Endothelial cell (in vitro differentiated cells): Measurements from ENCODE around the gene ACLY. TPM values are rescaled to one million over a fixed set of nuclear protein-coding genes. Genes with fewer than 3 reads are reported as not detected.

ENCODE experiments used
- DNase-seq: peaks from one replicate; pipeline ENCODE4 v3.0.0; 2021; ENCODE audit warnings: low spot score
- H3K27ac Mint-ChIP-seq: one replicate; pipeline ENCODE4 v1.8.0; 2021; ENCODE audit warnings: mixed read lengths, inconsistent platforms; ENCODE audit not compliant: unreplicated experiment
- H3K27me3 Mint-ChIP-seq: one replicate; pipeline ENCODE4 v1.8.0; 2021; ENCODE audit warnings: mild to moderate bottlenecking, moderate library complexity, mixed read lengths, inconsistent platforms; ENCODE audit not compliant: unreplicated experiment
- H3K36me3 Mint-ChIP-seq: one replicate; pipeline ENCODE4 v1.8.0; 2021; ENCODE audit warnings: mild to moderate bottlenecking, low read depth, mixed read lengths, inconsistent platforms; ENCODE audit not compliant: unreplicated experiment
- H3K4me1 Mint-ChIP-seq: one replicate; pipeline ENCODE4 v1.8.0; 2021; ENCODE audit warnings: mild to moderate bottlenecking, mixed read lengths, inconsistent platforms; ENCODE audit not compliant: unreplicated experiment
- H3K4me3 Mint-ChIP-seq: one replicate; pipeline ENCODE4 v1.8.0; 2021; ENCODE audit warnings: mild to moderate bottlenecking, mixed read lengths, inconsistent platforms; ENCODE audit not compliant: unreplicated experiment
- H3K9me3 Mint-ChIP-seq: one replicate; pipeline ENCODE4 v1.8.0; 2021; ENCODE audit warnings: mixed read lengths, inconsistent platforms; ENCODE audit not compliant: unreplicated experiment
- CTCF ChIP-seq: fragments of 200-600 bp; sonication (generic); IDR thresholded peaks from one replicate; pipeline ENCODE4 v1.5.0; 2021; ENCODE audit warnings: antibody characterized with exemption; ENCODE audit not compliant: unreplicated experiment
- total RNA-seq: library from RNA; stranded (reverse); fragmentation: NEBNext Ultra II Directional; extraction: Animal tissue kit (Norgen Biotek cat#: 25700); gene quantifications from one replicate; pipeline ENCODE4 v1.2.1, GENCODE V29; 2021; ENCODE audit not compliant: unreplicated experiment

The ACLY gene
- total RNA-seq, 1 donor from 2014 or later: 376 TPM

DNA sequence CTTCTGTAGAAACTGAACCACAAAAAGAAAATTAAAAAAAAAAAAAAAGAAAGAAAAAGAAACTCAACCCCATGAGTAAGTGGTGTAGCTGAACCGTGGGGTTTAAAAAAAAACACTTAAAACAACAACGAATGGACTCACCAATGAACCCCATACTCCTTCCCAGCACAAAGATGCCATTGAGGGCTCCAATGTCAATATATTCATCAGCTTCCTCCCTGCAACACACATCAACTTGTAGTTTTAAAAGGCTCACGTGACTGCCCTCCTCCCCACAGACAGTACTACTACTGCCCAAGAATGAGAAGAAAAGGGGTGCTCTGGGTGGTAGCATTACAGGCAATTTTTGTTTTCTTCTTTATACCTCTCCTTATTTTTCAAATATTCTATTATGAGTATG lies 50.2 kb downstream of the ACLY start:
- H3K27me3 Mint-ChIP-seq: peaks cover 2% of the 10 kb centered on the region
- peak overlapping the region; percentile 60 for H3K4me3 Mint-ChIP-seq
- no peaks in the 10 kb centered on the region for H3K9me3 Mint-ChIP-seq
- H3K36me3 Mint-ChIP-seq: peaks cover 49% of the 10 kb centered on the region
- H3K4me1 Mint-ChIP-seq: no peaks in the 10 kb centered on the region
- no peak for TF ChIP-seq CTCF
- H3K27ac Mint-ChIP-seq: peak overlapping the region; percentile 65
- DNase-seq: no peak

GRCh38 chr17:41865596-41865893 lies 53.2 kb downstream of the ACLY start:
- Mint-ChIP-seq H3K27ac (peak overlapping the region; percentile 48), H3K27me3 (peaks cover 2% of the 10 kb centered on the region), H3K36me3 (peaks cover 26% of the 10 kb centered on the region), H3K9me3 (no peaks in the 10 kb centered on the region), H3K4me3 (peak overlapping the region; percentile 89), H3K4me1 (no peaks in the 10 kb centered on the region)
- no peak for TF ChIP-seq CTCF
- no peak for DNase-seq

GRCh38 chr17:41864836-41865595 lies 53.7 kb downstream of the ACLY start, which contains the start of gene KLHL11:
KLHL11 (minus strand) TSS chr17:41865423; CDS start chr17:41865370, 53 bp downstream.
- H3K4me3 Mint-ChIP-seq: peak within 1 kb of the TSS; percentile 89

DNA sequence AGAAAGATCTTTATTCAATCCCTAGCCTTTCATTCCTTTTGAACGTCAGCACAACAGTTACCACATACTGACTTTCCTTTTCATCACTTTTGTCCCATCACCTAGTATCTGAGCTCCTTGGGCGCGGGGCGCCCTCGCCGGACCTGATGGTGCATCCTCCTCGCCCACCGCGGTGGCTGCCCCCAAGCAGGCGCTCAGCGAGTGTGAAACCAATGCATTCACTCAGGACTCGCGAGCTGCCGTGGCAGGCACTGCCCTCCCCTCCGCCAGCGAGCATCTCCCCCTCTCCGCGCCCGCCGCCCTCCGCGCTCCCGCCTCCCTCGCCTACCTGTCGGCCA lies 54.3 kb downstream of the ACLY start:
- no peak for TF ChIP-seq CTCF
- no peak for DNase-seq
- H3K27me3 Mint-ChIP-seq: no peaks in the 10 kb centered on the region
- peaks cover 23% of the 10 kb centered on the region for H3K36me3 Mint-ChIP-seq
- H3K9me3 Mint-ChIP-seq: no peaks in the 10 kb centered on the region
- no peak overlapping the region for H3K27ac Mint-ChIP-seq
- H3K4me1 Mint-ChIP-seq: no peaks in the 10 kb centered on the region
- H3K4me3 Mint-ChIP-seq: no peak overlapping the region

More at GRCh38 chr17:41864836-41865595, 53.7 kb downstream of the ACLY start, which contains the start of gene KLHL11:
- Mint-ChIP-seq H3K27ac (peak within 1 kb of the TSS; percentile 48), H3K4me1 (no peaks in the 10 kb centered on the region), H3K9me3 (no peaks in the 10 kb centered on the region), H3K36me3 (peaks cover 24% of the 10 kb centered on the region), H3K27me3 (no peaks in the 10 kb centered on the region)
- no peak for TF ChIP-seq CTCF
- DNase-seq: peak; percentile 84

GRCh38 chr17:41863074-41863848 lies 55.5 kb downstream of the ACLY start:
- no peaks in the 10 kb centered on the region for H3K27me3 Mint-ChIP-seq
- no peak for DNase-seq
- no peak for TF ChIP-seq CTCF

More at GRCh38 chr17:41863074-41863848, 55.5 kb downstream of the ACLY start:
- Mint-ChIP-seq H3K4me1 (no peaks in the 10 kb centered on the region), H3K27ac (no peak overlapping the region), H3K9me3 (no peaks in the 10 kb centered on the region), H3K36me3 (peaks cover 11% of the 10 kb centered on the region), H3K4me3 (no peak overlapping the region)
